GM12878 (cell line): ENCODE results near the gene TOPAZ1. TPM values are rescaled to one million over a fixed set of nuclear protein-coding genes. Genes with fewer than 3 reads are reported as not detected.

Experiments used
- ATAC-seq: fragments of 200-7000 bp; cut with Tn5 transposase; 3 replicates; pipeline ENCODE4 v1.9.1; 2020; ENCODE audit warnings: mild to moderate bottlenecking, moderate library complexity
- BruUV-seq: library from RNA; stranded (reverse); fragments of 400-500 nt; replicated peaks from 2 replicates; lab custom pipeline; 2021; lab: Mats Ljungman, UMichigan
- CTCF ChIA-PET: fragments of 300-600 bp; sonication (Branson Sonifier 250); formaldehyde crosslinking; extraction: SDS; loops from one replicate; lab custom pipeline; 2021; ENCODE audit warnings: inconsistent platforms; lab: Yijun Ruan, JAX
- POLR2A ChIA-PET: fragments of 350-600 bp; formaldehyde crosslinking; extraction: SDS; loops from one replicate; lab custom pipeline; 2021; ENCODE audit warnings: inconsistent platforms; lab: Charles Lee
- RAD21 ChIA-PET: fragments of 300-600 bp; sonication (Branson Sonifier 250); formaldehyde crosslinking; loops from one replicate; lab custom pipeline; 2023; ENCODE audit warnings: antibody characterized with exemption; ENCODE audit not compliant: unreplicated experiment; lab: Charles Lee
- SMC1A ChIA-PET: fragments of 300-600 bp; sonication (Branson Sonifier 250); formaldehyde crosslinking; loops from one replicate; lab custom pipeline; 2023; ENCODE audit not compliant: unreplicated experiment, uncharacterized antibody; lab: Charles Lee
- DNase-seq: peaks from one replicate; pipeline ENCODE4 v3.0.0-alpha.2; 2011; ENCODE audit warnings: low read depth, low spot score
- FAIRE-seq: peaks from 3 replicates; lab custom pipeline; 2011; peaks lifted over from hg19 to GRCh38; lab: Jason Lieb, UNC
- H2AFZ ChIP-seq: 2 replicates; pipeline ENCODE4 v1.6.0; 2011; ENCODE audit warnings: low read depth, low read length, control low read depth; ENCODE audit not compliant: control insufficient read depth
- H3K27ac ChIP-seq: 2 replicates; pipeline ENCODE4 v1.5.1; 2011; ENCODE audit warnings: control low read depth; ENCODE audit not compliant: control insufficient read depth, insufficient read depth
- H3K27me3 ChIP-seq, 2 experiments: replicated peaks in 1 of 2; 2 replicates each; pipeline versions ENCODE4 v1.6.0 to v1.6.1; 2011; ENCODE audit warnings: low read length in 1 of 2; ENCODE audit not compliant: control insufficient read depth in 2 of 2, insufficient read depth in 2 of 2
- H3K36me3 ChIP-seq, 2 experiments: 2 replicates each; pipeline ENCODE4 v1.5.1; 2011; ENCODE audit warnings: low read length in 1 of 2; ENCODE audit not compliant: control insufficient read depth in 2 of 2, insufficient read depth in 2 of 2
- H3K4me1 ChIP-seq: 2 replicates; pipeline ENCODE4 v1.6.1; 2011; ENCODE audit warnings: mild to moderate bottlenecking, low read length, moderate library complexity, mixed read lengths; ENCODE audit not compliant: control insufficient read depth, insufficient read depth
- H3K4me2 ChIP-seq: 2 replicates; pipeline ENCODE4 v1.6.0; 2011; ENCODE audit warnings: control low read depth; ENCODE audit not compliant: control insufficient read depth, insufficient read depth
- H3K4me3 ChIP-seq: fragments of 200-600 bp; sonication (generic); 2 replicates; pipeline ENCODE4 v1.5.1; 2016
- H3K79me2 ChIP-seq: 2 replicates; pipeline ENCODE4 v1.6.0; 2011; ENCODE audit warnings: low read length; ENCODE audit not compliant: control insufficient read depth, insufficient read depth
- H3K9ac ChIP-seq: 2 replicates; pipeline ENCODE4 v1.8.0; 2011; ENCODE audit warnings: low read length, control low read depth, mixed read lengths; ENCODE audit not compliant: control insufficient read depth, insufficient read depth
- H3K9me3 ChIP-seq: replicated peaks from 3 replicates; pipeline ENCODE4 v1.5.1; 2011; ENCODE audit warnings: mild to moderate bottlenecking, low read length; ENCODE audit not compliant: control insufficient read depth, insufficient read depth
- H4K20me1 ChIP-seq: 2 replicates; pipeline ENCODE4 v1.6.0; 2011; ENCODE audit not compliant: control insufficient read depth, insufficient read depth
- BCL11A ChIP-seq: IDR thresholded peaks from 2 replicates; pipeline ENCODE4 v1.6.1; 2011; ENCODE audit warnings: low read depth, low read length
- CBX3 ChIP-seq: fragments of 200-600 bp; sonication (generic); IDR thresholded peaks from 2 replicates; pipeline ENCODE4 v1.6.1; 2016; ENCODE audit warnings: low read depth, borderline replicate concordance
- CBX5 ChIP-seq: sonication (generic); IDR thresholded peaks from 2 replicates; pipeline ENCODE4 v1.6.1; 2016; ENCODE audit warnings: low read depth, moderate library complexity, mild to moderate bottlenecking, inconsistent platforms
- FOXM1 ChIP-seq: IDR thresholded peaks from 2 replicates; pipeline ENCODE4 v1.6.1; 2012; ENCODE audit warnings: low read depth, mild to moderate bottlenecking, inconsistent platforms, low read length, moderate library complexity
- HDGF ChIP-seq: fragments of 450-650 bp; IDR thresholded peaks from 2 replicates; pipeline ENCODE4 v1.6.1; 2016; ENCODE audit warnings: antibody characterized with exemption
- KLF5 ChIP-seq: fragments of 450-650 bp; IDR thresholded peaks from 2 replicates; pipeline ENCODE4 v1.6.1; 2014; ENCODE audit warnings: mild to moderate bottlenecking; ENCODE audit not compliant: partially characterized antibody
- LARP7 ChIP-seq: fragments of 450-650 bp; IDR thresholded peaks from 2 replicates; pipeline ENCODE4 v1.6.1; 2017; ENCODE audit warnings: mild to moderate bottlenecking
- MEF2B ChIP-seq: fragments of 450-650 bp; IDR thresholded peaks from 2 replicates; pipeline ENCODE4 v1.6.1; 2018; ENCODE audit warnings: mild to moderate bottlenecking, moderate library complexity; ENCODE audit not compliant: partially characterized antibody, poor library complexity, severe bottlenecking
- MTA3 ChIP-seq: IDR thresholded peaks from 2 replicates; pipeline ENCODE4 v1.6.1; 2012; ENCODE audit warnings: low read length, inconsistent platforms, borderline replicate concordance
- MYC ChIP-seq: IDR thresholded peaks from 2 replicates; pipeline ENCODE4 v1.6.1; 2011; ENCODE audit warnings: mild to moderate bottlenecking, low read length, moderate library complexity, inconsistent platforms; ENCODE audit not compliant: insufficient read depth, insufficient replicate concordance, insufficient read length, severe bottlenecking
- NBN ChIP-seq: fragments of 450-650 bp; IDR thresholded peaks from 2 replicates; pipeline ENCODE4 v1.6.1; 2016
- PAX5 ChIP-seq: IDR thresholded peaks from 2 replicates; pipeline ENCODE4 v1.6.1; 2011; ENCODE audit warnings: low read depth, low read length, borderline replicate concordance
- SP1 ChIP-seq: IDR thresholded peaks from one replicate; pipeline ENCODE4 v1.6.1; 2011; ENCODE audit warnings: low read depth, low read length
- SRF ChIP-seq, 2 experiments: IDR thresholded peaks; 2 replicates each; pipeline ENCODE4 v1.6.1; 2011; ENCODE audit warnings: low read depth in 2 of 2, low read length in 2 of 2, mild to moderate bottlenecking in 1 of 2, moderate library complexity in 1 of 2
- SUZ12 ChIP-seq: fragments of 200-600 bp; sonication (generic); IDR thresholded peaks from one replicate; pipeline ENCODE4 v1.6.1; 2018; ENCODE audit warnings: antibody characterized with exemption, mild to moderate bottlenecking; ENCODE audit not compliant: unreplicated experiment
- ZBTB33 ChIP-seq: fragments of 450-650 bp; IDR thresholded peaks from 2 replicates; pipeline ENCODE4 v1.6.1; 2017; ENCODE audit warnings: mild to moderate bottlenecking
- WGBS: methylation state at CpG from one replicate; pipeline ENCODE4 v1.1.6; 2016; ENCODE audit warnings: low lambda C conversion rate; ENCODE audit not compliant: insufficient replicate concordance, insufficient coverage; ENCODE audit errors: missing lambda C conversion rate; 5-methylcytosine and 5-hydroxymethylcytosine counted together
- in situ Hi-C: fragments of 300-500 bp; cut with MboI; formaldehyde crosslinking; loops from 9 replicates; pipeline ENCODE4 v1.14.3; 2018; ENCODE audit warnings: mixed read lengths
- intact Hi-C: fragments of 100-400 bp; cut with micrococcal nuclease; formaldehyde crosslinking; loops from one replicate; pipeline ENCODE4 v1.14.2; 2022; ENCODE audit not compliant: unreplicated experiment
- polyA plus RNA-seq, 11 experiments: library from polyadenylated mRNA; depleted of rRNA in 4 of 11; unstranded in 6 of 11; stranded (reverse) in 5 of 11; fragments of >200 nt; fragmentation: Nextera tagmentation in 4 of 11; fragmentation: Illumina TruSeq in 1 of 11; extraction: Ambion mirVana in 4 of 11; extraction: Trizol in 1 of 11; gene quantifications; 1 replicate in 1 of 11; 2 replicates in 10 of 11; pipeline versions ENCODE4 v1.2.1 to v1.2.3, GENCODE V29; 2011 to 2016; ENCODE audit warnings: inconsistent platforms in 2 of 11, missing spikeins in 2 of 11, low read depth in 1 of 11
- total RNA-seq, 4 experiments: library from RNA; depleted of rRNA in 3 of 4; stranded (reverse); fragments of >200 nt in 3 of 4; fragmentation: Illumina TruSeq in 1 of 4; extraction: Trizol in 1 of 4; gene quantifications; 2 replicates each; pipeline versions ENCODE4 v1.2.1 to v1.2.3, GENCODE V29; 2013 to 2021

Gene TOPAZ1
- total and polyA plus RNA-seq, 10 of the 15 experiments (the other 5 are each of a cell fraction or from before 2014, with no cell fraction given) = 0.02 TPM; not detected in 9

- DNase-seq (no peak), ATAC-seq (no peak), FAIRE-seq (no peak)
- intact Hi-C loops = no loop called here
- H3K4me3 ChIP-seq = peak overlapping the region; percentile 87
- no peaks in the 10 kb centered on the region for H3K4me1 ChIP-seq
- no peaks in the 10 kb centered on the region for H3K27me3 ChIP-seq
- CTCF ChIA-PET = interaction anchor here (1.0 to 3.2 kb wide), 5 partner anchors 16 to 100 kb away, joined by 3 to 19 read pairs (median 3); no protein-coding TSS in a partner anchor
- SMC1A ChIA-PET = interaction anchor here (0.6 to 5.1 kb wide), 8 partner anchors 9 to 138 kb away, joined by 3 to 40 read pairs (median 8); partner anchors contain the start of gene ZNF445
- no TSS peak for BruUV-seq
- POLR2A ChIA-PET = interaction anchor here (1.0 to 2.8 kb wide), 2 partner anchors 10 to 171 kb away, joined by 3 to 12 read pairs; no protein-coding TSS in a partner anchor
- no peaks in the 10 kb centered on the region for H3K36me3 ChIP-seq
- no peaks in the 10 kb centered on the region for H3K9me3 ChIP-seq
- WGBS = 88% methylated on average over 3 of the region's 3 CpGs
- no peak overlapping the region for H2AFZ ChIP-seq
- H3K79me2 ChIP-seq = peaks cover 23% of the 10 kb centered on the region
- H3K27ac ChIP-seq = no peak overlapping the region
- H4K20me1 ChIP-seq = no peaks in the 10 kb centered on the region
- RAD21 ChIA-PET = interaction anchor here (0.9 to 4.9 kb wide), 8 partner anchors 8 to 285 kb away, joined by 3 to 35 read pairs (median 3); partner anchors contain the start of gene ZNF197
- 0 out of 2 replicates have a peak overlapping the region, but pooled peaks have one; percentile 18 for H3K9ac ChIP-seq
- peak overlapping the region; percentile 64 for H3K4me2 ChIP-seq
- in situ Hi-C loops = no loop called here
- TF ChIP-seq CBX3 (no peak), LARP7 (no peak), MTA3 (no peak), PAX5 (no peak), HDGF (no peak), MYC (no peak), MEF2B (no peak), CBX5 (no peak), SRF (IDR thresholded peaks at IDR 0.05; ENCODE audit: low read depth in 2 of 2, low read length in 2 of 2) (no peak), SP1 (no peak), KLF5 (no peak), SUZ12 (no peak), NBN (no peak), FOXM1 (no peak), BCL11A (no peak), ZBTB33 (no peak)
- TF ChIP-seq, all 136 proteins: peak for 0
Observed at GRCh38 chr3:44340058-44340395, 98.3 kb downstream of the TOPAZ1 start.
